ENCODE data around the gene ELAPOR1.

DNA sequence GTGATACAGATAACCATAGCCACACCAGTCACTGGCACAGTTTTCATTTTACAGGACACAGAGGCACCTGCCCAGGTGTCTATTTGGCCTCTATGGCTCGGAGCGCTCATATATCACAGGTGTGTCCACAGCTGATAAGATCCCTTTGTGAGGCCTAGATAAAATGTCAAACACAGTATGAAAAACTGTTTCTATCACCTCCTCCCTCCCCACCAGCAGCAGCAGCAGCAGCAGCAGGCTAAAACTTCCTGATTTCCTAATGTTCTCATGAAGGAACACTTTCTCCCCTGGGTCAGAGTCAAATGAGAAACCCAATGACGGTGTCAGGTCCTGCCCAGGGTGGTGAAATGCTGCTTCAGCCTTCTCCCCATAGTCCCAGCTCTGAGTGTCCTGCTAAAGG is 24.4 kb downstream of the ELAPOR1 start:
- TF ChIP-seq, protein P1, sequence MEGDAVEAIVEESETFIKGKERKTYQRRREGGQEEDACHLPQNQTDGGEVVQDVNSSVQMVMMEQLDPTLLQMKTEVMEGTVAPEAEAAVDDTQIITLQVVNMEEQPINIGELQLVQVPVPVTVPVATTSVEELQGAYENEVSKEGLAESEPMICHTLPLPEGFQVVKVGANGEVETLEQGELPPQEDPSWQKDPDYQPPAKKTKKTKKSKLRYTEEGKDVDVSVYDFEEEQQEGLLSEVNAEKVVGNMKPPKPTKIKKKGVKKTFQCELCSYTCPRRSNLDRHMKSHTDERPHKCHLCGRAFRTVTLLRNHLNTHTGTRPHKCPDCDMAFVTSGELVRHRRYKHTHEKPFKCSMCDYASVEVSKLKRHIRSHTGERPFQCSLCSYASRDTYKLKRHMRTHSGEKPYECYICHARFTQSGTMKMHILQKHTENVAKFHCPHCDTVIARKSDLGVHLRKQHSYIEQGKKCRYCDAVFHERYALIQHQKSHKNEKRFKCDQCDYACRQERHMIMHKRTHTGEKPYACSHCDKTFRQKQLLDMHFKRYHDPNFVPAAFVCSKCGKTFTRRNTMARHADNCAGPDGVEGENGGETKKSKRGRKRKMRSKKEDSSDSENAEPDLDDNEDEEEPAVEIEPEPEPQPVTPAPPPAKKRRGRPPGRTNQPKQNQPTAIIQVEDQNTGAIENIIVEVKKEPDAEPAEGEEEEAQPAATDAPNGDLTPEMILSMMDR (IDR thresholded peaks at IDR 0.05; ENCODE audit: poor library complexity), result no peak
- TF ChIP-seq EZH2 (IDR thresholded peaks at IDR 0.05; ENCODE audit: borderline replicate concordance), result no peak
- TF ChIP-seq EZH2phosphoT487 (IDR thresholded peaks at IDR 0.05; ENCODE audit: low read depth, severe bottlenecking, unreplicated experiment), result no peak
